GM04503 (cell line): ENCODE data around the gene JUND.

Experiments
- DNase-seq: peaks from one replicate; pipeline ENCODE4 v3.0.0-alpha.2; 2012; ENCODE audit warnings: low read depth

The JUND gene

DNA sequence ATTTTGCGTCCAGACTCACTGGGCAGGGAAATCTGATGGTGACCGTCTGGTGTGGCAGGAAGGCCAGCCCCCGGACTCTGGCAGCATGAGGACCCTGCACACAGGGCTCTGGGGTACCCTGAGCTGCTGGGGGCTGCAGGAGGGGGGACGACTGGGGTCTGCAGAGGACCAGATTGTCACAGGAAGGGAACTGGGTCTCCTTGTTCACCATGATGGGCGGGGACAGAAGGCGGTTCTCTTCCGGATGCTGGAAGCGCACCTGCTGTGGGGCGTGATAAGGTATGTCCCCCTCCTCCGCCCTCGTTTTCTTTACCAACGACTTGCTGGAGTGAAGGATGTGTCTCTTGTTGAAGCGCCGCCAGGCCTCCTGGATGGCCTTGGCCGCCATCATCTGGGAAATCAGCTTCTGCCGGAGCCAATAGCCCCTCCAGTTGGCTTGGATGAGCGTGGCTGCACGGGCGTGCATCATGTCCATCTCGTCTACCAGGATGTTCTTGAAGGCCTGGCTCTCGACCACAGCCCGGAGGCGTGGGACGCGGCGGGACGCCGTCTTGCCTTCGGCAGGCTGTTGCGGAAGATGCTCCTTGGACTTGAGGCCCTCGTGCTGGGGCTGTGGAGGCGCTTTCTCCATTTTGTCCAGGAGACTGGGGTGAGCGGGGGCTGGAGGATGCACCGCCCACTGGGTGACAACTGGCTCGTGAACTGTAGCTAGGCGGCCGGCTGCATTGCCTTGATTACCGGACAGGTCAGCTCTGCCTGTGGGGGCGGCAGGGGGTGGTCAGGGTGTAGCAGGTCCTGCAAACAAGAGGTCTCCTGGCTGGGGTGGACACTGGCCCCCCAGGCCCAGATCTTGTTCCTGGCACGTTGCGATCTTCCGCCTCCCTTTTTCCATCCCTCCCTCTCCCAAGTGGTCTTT, 14.4 kb downstream of the JUND start:
- DNase-seq: no peak

GRCh38 chr19:18265582-18265981, 15.8 kb downstream of the JUND start:
- DNase-seq: no peak

- DNase-seq: no peak
Measured at GRCh38 chr19:18264971-18265540, 16.4 kb downstream of the JUND start.

DNA sequence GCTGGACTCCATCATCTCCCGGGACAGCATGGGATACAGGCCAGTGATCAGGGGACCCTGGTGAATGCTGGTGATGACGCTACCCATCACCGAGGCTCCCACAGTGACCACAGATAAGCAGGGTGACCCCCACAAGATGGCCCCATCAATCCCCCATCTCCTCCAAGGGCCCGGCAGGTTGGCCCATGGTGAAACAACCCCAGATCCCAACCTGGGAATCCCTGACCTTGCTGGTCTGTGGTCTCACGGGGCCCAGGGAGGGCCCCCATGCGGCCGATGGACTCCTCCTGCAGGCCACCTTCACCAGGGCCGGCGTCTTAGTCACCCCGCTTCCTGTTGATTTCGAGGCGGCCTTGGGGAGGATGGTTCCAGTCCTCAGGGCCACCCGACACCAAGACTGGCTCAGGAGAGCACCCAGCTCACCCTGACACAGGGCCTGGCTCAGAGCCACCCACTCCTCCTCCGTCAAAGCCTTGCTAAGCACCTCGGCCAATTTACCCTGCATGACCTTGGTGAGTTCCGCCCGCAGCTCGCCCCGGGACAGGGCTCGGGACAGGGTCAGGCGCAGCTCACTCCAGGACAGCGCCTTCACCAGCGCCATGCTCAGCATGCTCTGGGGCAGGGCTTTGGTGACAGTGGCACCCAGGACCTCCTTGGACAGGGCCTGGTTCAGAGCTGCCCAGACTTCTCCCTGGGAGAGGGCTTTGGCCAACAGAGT, 17.1 kb downstream of the JUND start:
- no peak for DNase-seq

DNA sequence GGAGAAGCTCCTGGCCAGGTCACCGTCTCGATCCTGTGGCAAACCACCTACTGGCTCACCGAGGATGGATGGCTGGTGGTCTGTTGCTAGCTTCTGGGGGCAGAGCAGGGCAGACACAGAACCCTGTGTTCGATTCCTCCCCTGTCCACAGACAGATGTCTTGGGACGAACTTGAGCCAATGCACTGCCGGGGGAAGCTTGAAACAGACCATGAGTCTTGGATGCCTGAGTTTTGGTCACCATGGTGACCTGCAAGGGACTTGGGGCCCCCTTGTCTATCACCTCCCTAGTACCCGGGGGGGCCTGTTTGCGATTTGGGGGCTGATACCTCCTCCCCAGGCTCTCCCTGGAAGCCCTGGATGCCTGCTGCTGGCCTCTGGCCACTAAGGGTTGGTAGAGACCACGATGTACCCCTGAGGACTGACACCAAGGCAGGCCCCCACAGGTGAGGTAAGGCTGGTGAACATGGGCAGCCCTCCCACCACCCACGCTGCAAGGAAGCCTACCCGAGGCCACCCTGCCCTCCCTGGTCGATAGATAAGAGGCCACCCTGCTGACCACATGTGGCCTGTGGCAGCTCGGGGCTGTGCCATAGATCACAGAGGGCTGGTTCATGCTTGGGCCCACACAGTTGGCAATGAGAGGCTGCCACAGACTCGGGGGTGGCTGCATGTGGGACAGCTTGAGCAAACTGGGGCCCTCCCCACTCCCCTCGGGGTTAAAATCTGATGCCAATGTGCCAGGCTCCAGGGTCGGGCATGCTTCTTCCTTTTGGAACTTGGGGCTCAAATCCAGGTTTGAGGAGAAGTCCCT, 17.9 kb downstream of the JUND start:
- DNase-seq: no peak

- no peak for DNase-seq
Measured at GRCh38 chr19:18262917-18263316, 18.5 kb downstream of the JUND start.

GRCh38 chr19:18262144-18262543, 19.3 kb downstream of the JUND start:
- no peak for DNase-seq

- DNase-seq: no peak
Measured at GRCh38 chr19:18261474-18261873, 19.9 kb downstream of the JUND start.

DNA sequence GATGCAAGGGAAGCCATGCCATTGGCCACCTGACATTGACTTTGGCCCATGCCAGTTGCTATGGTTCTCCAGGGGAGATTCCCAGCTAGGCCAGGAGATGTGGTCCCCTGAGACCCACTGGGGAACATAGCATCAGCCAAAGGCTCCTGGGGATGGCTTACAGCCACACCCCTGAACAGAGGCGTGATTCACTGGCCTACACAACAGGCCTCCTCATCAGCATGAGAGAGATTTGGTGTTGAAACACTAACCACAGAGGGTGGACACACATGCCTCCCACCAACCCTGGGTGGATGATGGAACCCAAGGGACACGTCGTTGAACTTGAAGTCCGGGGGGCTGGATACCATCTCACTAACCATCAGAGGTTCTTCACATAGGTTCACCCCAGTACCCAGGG, 21.5 kb downstream of the JUND start:
- no peak for DNase-seq

DNA sequence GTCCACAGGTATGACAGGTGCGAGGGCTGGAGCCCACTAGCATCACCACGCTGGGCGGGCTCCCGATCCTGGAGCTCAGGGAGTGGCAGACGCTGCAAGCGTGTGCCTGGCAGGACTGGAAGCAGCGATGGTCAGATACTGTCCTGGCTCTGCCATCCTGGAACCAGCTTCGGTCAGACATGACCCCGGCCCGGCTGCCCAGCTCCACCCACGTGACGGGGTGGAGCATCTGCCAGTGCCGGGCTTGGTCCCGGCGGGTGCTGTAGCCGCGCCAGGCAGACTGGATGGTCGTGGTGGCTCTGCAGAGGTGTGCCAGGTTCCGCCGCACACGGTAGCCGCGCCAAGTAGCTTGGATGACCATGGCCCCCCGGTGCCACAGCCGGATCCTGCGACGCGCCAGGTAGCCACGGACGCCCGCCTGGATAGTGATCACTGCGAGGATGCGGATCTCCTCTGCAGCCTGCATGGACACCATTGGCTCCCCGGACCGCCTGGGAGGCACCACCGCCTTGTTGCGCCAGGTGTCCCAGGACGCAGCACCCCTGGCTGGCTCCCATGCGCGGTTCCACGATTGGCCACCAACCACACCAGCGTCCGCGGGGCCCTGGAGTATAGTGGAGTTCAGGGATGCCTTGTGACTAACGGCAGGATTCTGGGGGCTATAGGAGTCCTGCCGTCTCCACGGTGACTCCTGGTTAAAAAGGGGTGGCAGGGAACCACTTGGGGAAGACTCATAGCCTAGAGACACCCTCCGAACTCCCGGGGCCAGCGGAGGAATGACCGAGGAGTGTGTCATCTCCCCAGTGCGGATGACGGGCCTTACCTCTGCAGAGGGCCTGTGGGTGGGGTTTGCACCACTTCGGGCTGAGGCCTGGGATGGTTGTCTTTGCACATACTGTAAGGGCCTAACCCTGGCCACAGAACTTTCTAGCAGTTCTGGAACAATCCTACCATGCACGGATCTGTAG, 23.6 kb downstream of the JUND start:
- DNase-seq: no peak

DNA sequence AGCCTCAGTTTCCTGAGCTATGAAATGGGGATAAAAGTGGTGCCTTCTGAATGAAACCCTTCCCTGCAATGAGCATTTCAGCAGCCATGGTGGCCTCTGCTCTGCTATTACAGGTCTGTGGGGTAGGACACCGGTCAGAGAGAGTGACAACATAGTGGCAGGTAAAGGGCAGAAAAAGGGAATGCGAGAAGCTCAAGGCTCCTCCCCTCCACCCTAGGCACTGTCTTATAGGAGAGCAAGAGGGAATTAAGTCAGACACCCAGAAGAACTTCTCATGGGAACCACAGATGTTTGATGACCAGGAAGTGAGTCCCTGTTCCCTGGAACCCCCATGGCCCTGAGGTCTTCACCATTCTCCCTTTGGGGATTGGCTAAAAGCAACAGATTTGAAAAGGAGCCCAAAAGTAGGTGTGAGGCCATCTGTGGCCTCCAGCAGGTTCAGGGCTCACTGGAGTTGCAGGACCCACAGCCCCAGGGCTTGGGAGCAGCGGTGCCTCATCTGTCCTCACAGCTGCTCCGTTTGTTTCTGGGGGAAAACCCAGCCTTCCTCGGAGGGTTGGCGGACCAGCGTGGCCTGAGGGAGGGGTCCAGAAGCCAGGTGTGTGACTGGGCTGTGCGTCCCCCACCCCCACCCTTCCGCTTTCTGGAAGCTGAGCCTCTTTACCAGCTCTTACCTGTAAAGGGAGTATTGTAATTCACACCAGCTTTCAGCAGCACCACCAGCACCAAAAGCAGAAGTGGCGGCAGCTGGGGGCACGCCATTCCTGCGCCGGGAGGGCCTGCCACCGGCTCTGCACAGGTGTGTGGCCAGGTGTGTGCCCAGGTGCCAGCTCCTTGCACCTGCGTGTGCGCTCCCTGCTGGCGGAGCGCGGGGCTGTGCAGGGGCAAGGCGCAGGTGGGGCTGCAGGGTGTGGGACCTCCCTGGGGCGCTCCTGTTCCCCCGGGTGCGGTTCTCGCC, 26.6 kb downstream of the JUND start:
- no peak for DNase-seq

GRCh38 chr19:18253716-18254115, 27.7 kb downstream of the JUND start:
- DNase-seq: no peak

DNA sequence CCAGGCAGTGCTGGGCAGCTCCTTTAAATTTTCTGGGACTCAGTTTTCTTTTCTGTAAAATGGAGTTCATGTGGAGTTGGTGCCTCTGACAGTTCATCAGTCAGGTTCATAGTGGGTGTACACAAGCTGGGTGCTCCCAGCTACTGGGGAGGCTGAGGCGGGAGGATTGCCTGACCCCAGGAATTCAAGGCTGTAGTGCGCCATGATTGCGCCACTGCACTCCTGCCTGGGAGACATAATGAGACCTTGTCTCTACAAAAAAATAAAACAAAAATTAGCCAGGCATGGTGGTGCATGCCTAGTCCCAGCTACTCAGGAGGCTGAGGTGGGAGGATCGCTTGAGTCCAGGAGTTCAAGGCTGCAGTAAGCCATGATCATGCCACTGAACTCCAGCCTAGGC, 28.3 kb downstream of the JUND start:
- no peak for DNase-seq

DNA sequence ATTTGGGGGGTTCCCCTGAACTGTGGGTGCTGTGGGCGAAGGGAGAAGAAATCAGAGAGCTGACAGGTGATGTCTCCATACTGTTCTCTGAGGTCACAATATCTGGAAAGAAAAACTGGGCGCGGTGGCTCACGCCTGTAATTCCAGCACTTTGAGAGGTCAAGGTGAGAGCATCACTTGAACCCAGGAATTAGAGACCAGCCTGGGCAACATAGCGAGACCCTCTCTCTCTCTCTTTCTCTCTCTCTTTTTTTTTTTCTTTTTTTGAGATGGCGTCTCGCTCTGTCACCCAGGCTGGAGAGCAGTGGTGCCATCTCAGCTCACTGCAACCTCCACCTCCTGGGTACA, 29.1 kb downstream of the JUND start:
- no peak for DNase-seq

- DNase-seq: no peak
Measured at GRCh38 chr19:18251587-18252369, 29.6 kb downstream of the JUND start.

DNA sequence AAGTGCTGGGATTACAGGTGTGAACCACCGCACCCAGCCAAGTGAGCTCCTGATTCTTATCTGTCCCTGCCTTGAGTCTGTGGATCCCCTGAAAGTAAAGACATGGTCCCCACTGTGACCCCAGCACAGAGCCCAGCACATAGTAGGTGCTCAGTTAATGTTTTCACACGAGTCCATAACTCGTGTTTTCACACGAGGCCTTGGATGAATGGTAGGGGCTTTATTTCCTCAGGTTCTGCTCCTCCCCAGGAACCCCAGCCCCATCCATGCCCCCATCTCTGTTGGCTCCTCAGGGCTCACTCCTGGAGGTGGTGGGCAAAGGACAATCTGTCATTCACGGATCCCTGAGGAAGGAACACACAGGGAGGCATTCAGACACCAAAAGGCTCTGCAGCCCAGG, 31.6 kb downstream of the JUND start:
- DNase-seq: no peak

DNA sequence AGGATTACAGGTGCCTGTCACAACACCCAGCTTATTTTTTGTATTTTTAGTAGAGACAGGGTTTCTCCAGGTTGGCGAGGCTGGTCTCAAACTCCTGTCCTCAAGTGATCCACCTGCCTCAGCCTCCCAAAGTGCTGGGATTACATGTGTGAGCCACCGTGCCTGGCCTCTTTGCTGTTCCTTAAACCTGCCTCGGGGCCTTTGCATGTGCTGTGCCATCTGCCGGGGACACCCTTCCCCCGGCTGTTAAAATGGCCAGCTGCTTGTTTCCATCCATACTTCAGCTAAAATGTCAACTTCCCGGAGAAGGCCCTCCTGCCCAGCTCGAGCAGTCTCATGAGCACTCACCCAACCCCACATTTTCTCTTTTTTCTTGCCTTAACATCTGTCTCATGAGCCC, 36.1 kb downstream of the JUND start:
- no peak for DNase-seq

DNA sequence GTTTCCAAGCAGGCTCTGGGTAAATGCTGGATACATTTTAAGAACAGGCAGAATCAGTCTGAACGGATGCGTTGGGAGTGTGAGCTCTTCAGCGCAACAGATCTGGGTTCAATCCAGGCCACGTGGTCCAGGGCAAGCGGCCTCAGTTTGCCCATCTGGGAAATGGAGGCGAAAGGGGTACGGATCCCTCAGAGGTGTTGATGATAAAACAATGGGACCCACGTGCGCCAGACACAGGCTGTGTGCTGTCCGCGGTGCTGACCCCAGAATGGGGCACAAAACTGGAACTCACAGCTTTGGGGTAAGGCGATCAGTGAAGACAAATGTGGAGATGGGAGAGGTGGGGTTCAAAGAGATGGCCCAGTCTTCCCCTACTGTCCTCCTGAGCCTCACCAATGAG, 42.1 kb downstream of the JUND start:
- DNase-seq: no peak

DNA sequence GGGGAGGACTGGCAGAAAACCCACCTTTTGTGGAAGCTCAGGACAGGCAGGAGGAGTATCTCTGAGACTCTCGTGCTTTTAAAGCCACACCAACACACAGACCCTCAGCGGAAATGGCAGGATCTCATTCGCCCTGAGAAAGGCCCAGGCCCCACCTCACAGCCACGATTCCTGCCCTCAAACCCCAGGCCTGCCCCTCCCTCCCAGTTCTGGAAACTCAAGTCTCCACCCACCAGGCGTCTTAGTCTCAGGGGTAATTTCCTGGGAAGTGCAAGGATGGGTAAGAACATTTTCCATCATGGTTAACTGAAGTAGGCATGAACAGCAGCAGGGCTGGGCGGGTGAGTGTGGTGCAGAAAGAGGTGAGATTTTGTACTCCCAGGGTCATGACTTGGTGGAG, 47.2 kb downstream of the JUND start:
- no peak for DNase-seq
